Spinal cord (tissue), 10 donors: ENCODE results near the gene HEATR5A. TPM values are rescaled to one million over a fixed set of nuclear protein-coding genes. Genes with fewer than 3 reads are reported as not detected.
"Not testable (repeated sequence)": the region's sequence is repeated elsewhere in the genome, so short reads cannot be mapped to it uniquely, and the experiment has no call there.

ENCODE experiments used
- DNase-seq, 6 donors: peaks; one replicate each; pipeline versions ENCODE4 v3.0.0 to v3.0.0-alpha.2; 2013 to 2015; ENCODE audit warnings: low spot score in 6 of 6, low read depth in 4 of 6
- H3K27ac ChIP-seq: one replicate; pipeline ENCODE4 v1.5.1; 2013; ENCODE audit warnings: low read depth, low read length, control low read depth
- H3K27me3 ChIP-seq: one replicate; pipeline ENCODE4 v1.6.1; 2013; ENCODE audit warnings: low read length; ENCODE audit not compliant: control insufficient read depth, insufficient read depth
- H3K36me3 ChIP-seq: one replicate; pipeline ENCODE4 v1.6.1; 2013; ENCODE audit warnings: low read length; ENCODE audit not compliant: control insufficient read depth, insufficient read depth
- H3K4me1 ChIP-seq: one replicate; pipeline ENCODE4 v1.6.1; 2013; ENCODE audit warnings: low read length; ENCODE audit not compliant: control insufficient read depth, insufficient read depth
- H3K4me3 ChIP-seq: one replicate; pipeline ENCODE4 v1.5.1; 2013; ENCODE audit warnings: low read depth, low read length, control low read depth
- H3K9me3 ChIP-seq: one replicate; pipeline ENCODE4 v1.6.1; 2013; ENCODE audit warnings: low read length; ENCODE audit not compliant: control insufficient read depth, insufficient read depth
- WGBS: methylation state at CpG from one replicate; pipeline ENCODE4 v1.1.5; 2013; ENCODE audit warnings: missing lambda C conversion rate; ENCODE audit not compliant: insufficient coverage; 5-methylcytosine and 5-hydroxymethylcytosine counted together
- long read RNA-seq, 4 donors: transcript quantifications; one replicate each; lab custom pipeline, GENCODE V29; 2026
- polyA plus RNA-seq, 2 donors: library from polyadenylated mRNA; unstranded; fragments of 120-200 nt; gene quantifications; one replicate each; pipeline ENCODE4 v1.2.1, GENCODE V29; 2013; ENCODE audit not compliant: insufficient read length in 2 of 2
- total RNA-seq, 2 donors: library from RNA; depleted of rRNA in 1 of 2; stranded (reverse); fragments of 120-200 nt in 1 of 2; fragments of >200 nt in 1 of 2; gene quantifications; one replicate each; pipeline versions ENCODE4 v1.2.3 to v1.2.4, GENCODE V29; 2013 to 2014
- donor health status: healthy.

Gene HEATR5A
- total RNA-seq = 10 to 100 TPM; 42.3 to 74.2 TPM
- 10 to 100 TPM; 20.4 to 32.0 TPM for polyA plus RNA-seq
- long read RNA-seq, donor 1, full-length matches to known transcripts = 6 of 6 reads
- long read RNA-seq, donor 1, partial matches to known transcripts = 0 of 6 reads
- long read RNA-seq, donor 1, other reads (novel, unspliced or antisense) = 0 of 6 reads
- long read RNA-seq, donor 2, partial matches to known transcripts = 0 of 2 reads
- long read RNA-seq, donor 2, other reads (novel, unspliced or antisense) = 0 of 2 reads
- long read RNA-seq, donor 3, partial matches to known transcripts = 0 of 1 reads
- long read RNA-seq, donor 3, other reads (novel, unspliced or antisense) = 0 of 1 reads
- long read RNA-seq, donor 4, partial matches to known transcripts = 0 of 3 reads
- long read RNA-seq, donor 4, other reads (novel, unspliced or antisense) = 0 of 3 reads

- Histone ChIP-seq H3K27ac (peak within 1 kb of the TSS; percentile 89), H3K4me1 (no peaks in the 10 kb centered on the region), H3K9me3 (no peaks in the 10 kb centered on the region), H3K4me3 (peak within 1 kb of the TSS; percentile 90), H3K36me3 (no peaks in the 10 kb centered on the region), H3K27me3 (no peaks in the 10 kb centered on the region)
- peak; percentile 82 to 98 (median 88) for DNase-seq
- WGBS = 2% methylated on average over 55 of the region's 56 CpGs
Measured at GRCh38 chr14:31420319-31421111, at the start of gene HEATR5A. TSS of gene HEATR5A (minus strand) at chr14:31420550. CDS start at chr14:31402975, 17,575 bp downstream.

GRCh38 chr14:31466554-31466953 lies 46.2 kb upstream of the HEATR5A start:
- WGBS = 86% methylated on average over 4 of the region's 6 CpGs
- no peaks in the 10 kb centered on the region for H3K4me1 ChIP-seq
- H3K9me3 ChIP-seq = no peaks in the 10 kb centered on the region
- no peak overlapping the region for H3K27ac ChIP-seq
- DNase-seq = no peak
- no peaks in the 10 kb centered on the region for H3K27me3 ChIP-seq
- H3K36me3 ChIP-seq = no peaks in the 10 kb centered on the region
- H3K4me3 ChIP-seq = no peak overlapping the region

GRCh38 chr14:31465111-31465510 lies 44.8 kb upstream of the HEATR5A start:
- peak in 1 of 6 donors; percentile 10 for DNase-seq
- H3K4me1 ChIP-seq = no peaks in the 10 kb centered on the region
- H3K27ac ChIP-seq = no peak overlapping the region
- no peak overlapping the region for H3K4me3 ChIP-seq
- H3K36me3 ChIP-seq = no peaks in the 10 kb centered on the region
- no peaks in the 10 kb centered on the region for H3K27me3 ChIP-seq
- no peaks in the 10 kb centered on the region for H3K9me3 ChIP-seq

- WGBS = no CpG with 5 or more reads among the region's 2 CpGs
- H3K27me3 ChIP-seq, H3K27ac ChIP-seq: not testable (repeated sequence)
Measured at GRCh38 chr14:31462450-31462849, 42.1 kb upstream of the HEATR5A start.

GRCh38 chr14:31461545-31461944 lies 41.2 kb upstream of the HEATR5A start:
- Histone ChIP-seq H3K4me1 (no peaks in the 10 kb centered on the region), H3K27me3 (no peaks in the 10 kb centered on the region), H3K27ac (no peak overlapping the region), H3K4me3 (no peak overlapping the region), H3K36me3 (no peaks in the 10 kb centered on the region), H3K9me3 (no peaks in the 10 kb centered on the region)
- DNase-seq = no peak
- WGBS = 96% methylated on average over 3 of the region's 3 CpGs

More at GRCh38 chr14:31462450-31462849, 42.1 kb upstream of the HEATR5A start:
- not testable (repeated sequence) for H3K4me1 ChIP-seq, H3K36me3 ChIP-seq, DNase-seq, H3K4me3 ChIP-seq, H3K9me3 ChIP-seq

GRCh38 chr14:31457665-31458659 lies 37.6 kb upstream of the HEATR5A start:
- DNase-seq = peak in 4 of 6 donors; percentile 12 to 77 (median 47)
- 20% methylated on average over 1 of the region's 11 CpGs for WGBS

GRCh38 chr14:31456841-31457664 lies 36.7 kb upstream of the HEATR5A start, which contains the start of gene DTD2:
TSS of gene DTD2 (minus strand) at chr14:31457506. CDS start at chr14:31457393, 113 bp downstream.
- under 1% methylated on average over 68 of the region's 70 CpGs for WGBS
- Histone ChIP-seq H3K27ac (peak within 1 kb of the TSS; percentile 94), H3K36me3 (peaks cover under 1% of the 10 kb centered on the region), H3K27me3 (no peaks in the 10 kb centered on the region), H3K4me1 (peaks cover 4% of the 10 kb centered on the region), H3K4me3 (peak within 1 kb of the TSS; percentile 79), H3K9me3 (no peaks in the 10 kb centered on the region)
- peak; percentile 93 to 99 (median 97) for DNase-seq

More at GRCh38 chr14:31457665-31458659, 37.6 kb upstream of the HEATR5A start:
- Histone ChIP-seq H3K4me1 (peaks cover 4% of the 10 kb centered on the region), H3K9me3 (no peaks in the 10 kb centered on the region), H3K27ac (peak overlapping the region; percentile 94), H3K36me3 (no peaks in the 10 kb centered on the region), H3K4me3 (peak overlapping the region; percentile 79), H3K27me3 (no peaks in the 10 kb centered on the region)

GRCh38 chr14:31449971-31450610 lies 29.7 kb upstream of the HEATR5A start:
- Histone ChIP-seq H3K27ac (no peak overlapping the region), H3K9me3 (no peaks in the 10 kb centered on the region), H3K36me3 (peaks cover 5% of the 10 kb centered on the region), H3K4me1 (no peaks in the 10 kb centered on the region), H3K4me3 (no peak overlapping the region), H3K27me3 (no peaks in the 10 kb centered on the region)
- WGBS = no CpG with 5 or more reads among the region's 2 CpGs
- DNase-seq = peak in 3 of 6 donors; percentile 20 to 68 (median 61)
